22Rv1 (cell line): ENCODE data around the gene MTSS2.

ENCODE experiments used
- CTCF ChIP-seq: fragments of 450-650 bp; IDR thresholded peaks from 2 replicates; pipeline ENCODE4 v1.5.1; 2017; ENCODE audit warnings: mild to moderate bottlenecking
- ZFX ChIP-seq: fragments of 450-650 bp; IDR thresholded peaks from 2 replicates; pipeline ENCODE4 v1.6.1; 2017; ENCODE audit warnings: antibody characterized with exemption, borderline replicate concordance

GRCh38 chr16:70688246-70688742, 2.4 kb upstream of the MTSS2 start:
- TF ChIP-seq CTCF = no peak
- no peak for TF ChIP-seq ZFX
